ENCODE results near the gene PACSIN2.

DNA sequence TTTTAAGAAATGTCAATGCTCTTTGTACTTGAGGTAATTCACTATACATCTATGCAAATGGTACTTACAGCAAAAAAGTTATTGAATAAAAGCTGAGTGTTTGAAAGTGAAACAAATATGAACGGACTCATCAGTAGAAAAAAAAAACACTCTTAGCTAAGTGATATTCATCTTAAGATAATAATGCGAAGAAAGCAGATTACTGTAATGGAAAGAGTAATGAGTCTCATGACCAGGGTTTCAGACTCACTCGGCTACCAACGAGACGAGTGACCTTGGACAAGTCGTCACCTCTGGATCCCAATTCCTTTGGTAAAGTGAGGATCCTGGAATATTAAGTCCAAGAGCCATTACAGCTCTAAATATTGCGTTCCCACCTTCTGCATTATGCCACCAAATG is 57.0 kb downstream of the PACSIN2 start:
- TF ChIP-seq CTCF (IDR thresholded peaks at IDR 0.05; ENCODE audit: low read length) (no peak), EZH2 (optimal IDR thresholded peaks at IDR 0.05; ENCODE audit: low read depth, low read length) (no peak), EZH2phosphoT487 (IDR thresholded peaks at IDR 0.05; ENCODE audit: low read length) (no peak)

Data from MM.1S (cell line).